HepG2 (cell line): ENCODE results near the gene ABTB2. TPM values are rescaled to one million over a fixed set of nuclear protein-coding genes. Genes with fewer than 3 reads are reported as not detected.
A peak's percentile ranks its signal among the peaks of the same experiment; 100 is the strongest.

Source experiments
- ATAC-seq: fragments of 200-7000 bp; cut with Tn5 transposase; 3 replicates; pipeline ENCODE4 v1.9.1; 2020; ENCODE audit warnings: mild to moderate bottlenecking, moderate library complexity
- BruUV-seq: library from RNA; stranded (reverse); fragments of 400-500 nt; replicated peaks from 2 replicates; lab custom pipeline; 2021; lab: Mats Ljungman, UMichigan
- CTCF ChIA-PET: fragments of 300-600 bp; formaldehyde crosslinking; extraction: SDS; loops from one replicate; lab custom pipeline; 2021; ENCODE audit warnings: low total read pairs, inconsistent platforms, low intra/inter-chr PET ratio; lab: Yijun Ruan, JAX
- POLR2A ChIA-PET: fragments of 350-600 bp; sonication (Branson Sonifier 250); formaldehyde crosslinking; loops from one replicate; lab custom pipeline; 2020; ENCODE audit warnings: antibody characterized with exemption, inconsistent platforms; lab: Yijun Ruan, JAX
- DNase-seq: peaks from one replicate; pipeline ENCODE4 v3.0.0-alpha.2; 2015; ENCODE audit warnings: low spot score
- FAIRE-seq: peaks from 3 replicates; lab custom pipeline; 2011; peaks lifted over from hg19 to GRCh38; lab: Jason Lieb, UNC
- H2AFZ ChIP-seq: one replicate; pipeline ENCODE4 v1.6.1; 2011; ENCODE audit warnings: low read length, inconsistent platforms
- H3K27ac ChIP-seq: fragments of 300-600 bp; 3 replicates; pipeline ENCODE4 v1.8.0; 2011; ENCODE audit warnings: mixed run types, mild to moderate bottlenecking, mixed read lengths, low read length, inconsistent platforms; ENCODE audit not compliant: insufficient read depth; ENCODE audit errors: extremely low read length
- H3K27me3 ChIP-seq, 2 experiments: fragments of 200-600 bp in 1 of 2; 2 replicates in 1 of 2; 3 replicates in 1 of 2; pipeline versions ENCODE4 v1.6.0 to v1.8.0; 2011; ENCODE audit warnings: low read length in 2 of 2, mild to moderate bottlenecking in 2 of 2, moderate library complexity in 2 of 2, inconsistent platforms in 1 of 2; ENCODE audit not compliant: insufficient read depth in 2 of 2, control insufficient read depth in 1 of 2
- H3K36me3 ChIP-seq, 2 experiments: fragments of 200-600 bp in 1 of 2; replicated peaks in 1 of 2; 2 replicates in 1 of 2; 3 replicates in 1 of 2; pipeline versions ENCODE4 v1.5.1 to v1.8.0; 2011; ENCODE audit warnings: low read length in 2 of 2, inconsistent platforms in 1 of 2; ENCODE audit not compliant: insufficient read depth in 2 of 2, control insufficient read depth in 1 of 2
- H3K4me1 ChIP-seq: 2 replicates; pipeline ENCODE4 v1.5.1; 2012; ENCODE audit warnings: low read length, inconsistent platforms; ENCODE audit not compliant: insufficient read depth
- H3K4me2 ChIP-seq: 2 replicates; pipeline ENCODE4 v1.6.0; 2011; ENCODE audit warnings: low read depth, low read length, inconsistent platforms
- H3K4me3 ChIP-seq, 3 experiments: fragments of 200-600 bp in 1 of 3; sonication (generic), shearing (Covaris generic) in 1 of 3; replicated peaks in 1 of 3; 2 replicates each; pipeline ENCODE4 v1.5.1; 2011 to 2016; ENCODE audit warnings: low read length in 3 of 3, inconsistent platforms in 2 of 3, low read depth in 2 of 3, mild to moderate bottlenecking in 2 of 3, control low read depth in 1 of 3, mixed read lengths in 1 of 3; ENCODE audit not compliant: insufficient read depth in 1 of 3
- H3K79me2 ChIP-seq: one replicate; pipeline ENCODE4 v1.6.1; 2011; ENCODE audit warnings: low read length, inconsistent platforms; ENCODE audit not compliant: insufficient read depth
- H3K9ac ChIP-seq: 2 replicates; pipeline ENCODE4 v1.6.0; 2011; ENCODE audit warnings: mild to moderate bottlenecking, low read depth, low read length, inconsistent platforms; ENCODE audit not compliant: insufficient read depth
- H3K9me3 ChIP-seq: 2 replicates; pipeline ENCODE4 v1.5.1; 2012; ENCODE audit warnings: mild to moderate bottlenecking, low read length
- H4K20me1 ChIP-seq: 2 replicates; pipeline ENCODE4 v1.6.0; 2011; ENCODE audit warnings: inconsistent platforms, mild to moderate bottlenecking, low read length, moderate library complexity; ENCODE audit not compliant: insufficient read depth
- ATF7 ChIP-seq, 2 experiments: fragments of 450-650 bp in 1 of 2; sonication (generic) in 1 of 2; formaldehyde crosslinking in 1 of 2; IDR thresholded peaks; 2 replicates each; pipeline versions ENCODE4 v1.4.0 to v1.6.1; 2016 to 2020; ENCODE audit warnings: antibody characterized with exemption in 1 of 2, mild to moderate bottlenecking in 1 of 2, missing genetic modification reagents in 1 of 2
- ETV5 ChIP-seq: IDR thresholded peaks from 2 replicates; pipeline ENCODE4 v1.6.1; 2018; ENCODE audit warnings: missing biosample characterization, missing genetic modification reagents, inconsistent platforms, borderline replicate concordance
- FOXJ3 ChIP-seq: sonication (generic); formaldehyde crosslinking; IDR thresholded peaks from 2 replicates; pipeline ENCODE4 v1.4.0; 2020; ENCODE audit warnings: missing genetic modification reagents, mild to moderate bottlenecking, borderline replicate concordance
- FOXP1 ChIP-seq, 2 experiments: fragments of 450-650 bp in 1 of 2; IDR thresholded peaks; 2 replicates each; pipeline ENCODE4 v1.6.1; 2017 to 2018; ENCODE audit warnings: antibody characterized with exemption in 1 of 2
- GTF2F1 ChIP-seq: fragments of 150-350 bp; IDR thresholded peaks from 2 replicates; pipeline ENCODE4 v1.6.1; 2014; ENCODE audit warnings: low read length
- HNF4G ChIP-seq, 2 experiments: sonication (generic) in 1 of 2; formaldehyde crosslinking in 1 of 2; IDR thresholded peaks; 2 replicates each; pipeline versions ENCODE4 v1.4.0 to v1.6.1; 2011 to 2020; ENCODE audit warnings: borderline replicate concordance in 2 of 2, low read depth in 2 of 2, mild to moderate bottlenecking in 2 of 2, low read length in 1 of 2, missing genetic modification reagents in 1 of 2, moderate library complexity in 1 of 2
- HNRNPL ChIP-seq: fragments of 200-400 bp; formaldehyde crosslinking; IDR thresholded peaks from 2 replicates; pipeline ENCODE4 v1.6.1; 2017; ENCODE audit warnings: mild to moderate bottlenecking, low read depth, low read length
- KDM2A ChIP-seq: sonication (generic); formaldehyde crosslinking; IDR thresholded peaks from 2 replicates; pipeline ENCODE4 v1.4.0; 2020; ENCODE audit warnings: low read depth, missing genetic modification reagents, borderline replicate concordance
- MED1 ChIP-seq: sonication (generic); formaldehyde crosslinking; IDR thresholded peaks from 2 replicates; pipeline ENCODE4 v1.4.0; 2020; ENCODE audit warnings: missing genetic modification reagents
- PHF21A ChIP-seq: sonication (generic); formaldehyde crosslinking; IDR thresholded peaks from 2 replicates; pipeline ENCODE4 v1.5.0; 2020; ENCODE audit warnings: mild to moderate bottlenecking, missing genetic modification reagents
- TBL1XR1 ChIP-seq: fragments of 150-350 bp; IDR thresholded peaks from 2 replicates; pipeline ENCODE4 v1.6.1; 2014; ENCODE audit warnings: borderline replicate concordance, low read length; ENCODE audit not compliant: partially characterized antibody
- ZMAT3 ChIP-seq: sonication (generic); formaldehyde crosslinking; conservative IDR thresholded peaks from 2 replicates; pipeline ENCODE4 v1.7.0; 2021; ENCODE audit warnings: missing genetic modification reagents
- ZNF317 ChIP-seq: sonication (generic); formaldehyde crosslinking; IDR thresholded peaks from 2 replicates; pipeline ENCODE4 v1.5.0; 2020; ENCODE audit warnings: mild to moderate bottlenecking, missing genetic modification reagents
- ZNF713 ChIP-seq: sonication (generic); formaldehyde crosslinking; IDR thresholded peaks from 2 replicates; pipeline ENCODE4 v1.4.0; 2020; ENCODE audit warnings: mild to moderate bottlenecking, missing genetic modification reagents
- ZNF777 ChIP-seq: sonication (generic); formaldehyde crosslinking; IDR thresholded peaks from 2 replicates; pipeline ENCODE4 v1.4.0; 2020; ENCODE audit warnings: missing genetic modification reagents
- ZNF816 ChIP-seq: sonication (generic); formaldehyde crosslinking; IDR thresholded peaks from 2 replicates; pipeline ENCODE4 v1.8.0; 2022; ENCODE audit warnings: missing genetic modification reagents, mild to moderate bottlenecking, borderline replicate concordance
- WGBS: methylation state at CpG from one replicate; pipeline ENCODE4 v1.1.6; 2017; ENCODE audit warnings: low lambda C conversion rate; 5-methylcytosine and 5-hydroxymethylcytosine counted together
- in situ Hi-C: cut with HindIII; loops from 2 replicates; pipeline ENCODE4 v1.10.0; 2017; ENCODE audit warnings: low pct_unique_long_range_greater_than_20kb; ENCODE audit not compliant: extremely low pct_ligation_motif_present
- intact Hi-C: fragments of 100-400 bp; cut with micrococcal nuclease; formaldehyde crosslinking; loops from one replicate; pipeline ENCODE4 v1.10.0; 2022; ENCODE audit not compliant: unreplicated experiment
- polyA plus RNA-seq, 8 experiments: library from polyadenylated mRNA; depleted of rRNA in 3 of 8; stranded (reverse) in 7 of 8; unstranded in 1 of 8; fragments of >200 nt; fragmentation: Illumina TruSeq in 4 of 8; extraction: Trizol in 4 of 8; gene quantifications; 2 replicates each; pipeline versions ENCODE4 v1.2.1 to v1.2.3, GENCODE V29; 2011 to 2016; ENCODE audit warnings: low read depth in 4 of 8, missing spikeins in 1 of 8, mixed read lengths in 1 of 8; ENCODE audit not compliant: insufficient read depth in 1 of 8
- total RNA-seq, 5 experiments: library from RNA; depleted of rRNA; stranded (reverse); fragments of >200 nt; fragmentation: Illumina TruSeq; extraction: Trizol; gene quantifications; 2 replicates each; pipeline ENCODE4 v1.2.3, GENCODE V29; 2016; ENCODE audit warnings: low read depth in 1 of 5
- TF ChIP-seq, protein P1 (sequence below): sonication (generic); formaldehyde crosslinking; IDR thresholded peaks from 2 replicates; pipeline ENCODE4 v1.9.0; 2022; ENCODE audit warnings: missing genetic modification reagents, mild to moderate bottlenecking, borderline replicate concordance
- TF ChIP-seq, protein P2 (sequence below): fragments of 450-650 bp; IDR thresholded peaks from 2 replicates; pipeline ENCODE4 v1.6.1; 2017; ENCODE audit warnings: mild to moderate bottlenecking
- TF ChIP-seq, protein P3 (sequence below): sonication (generic); formaldehyde crosslinking; IDR thresholded peaks from 2 replicates; pipeline ENCODE4 v1.4.0; 2020; ENCODE audit warnings: missing genetic modification reagents

Gene ABTB2
- total and polyA plus RNA-seq, 2 of the 13 experiments (the other 11 are each of a cell fraction or from before 2014, with no cell fraction given), result 5.1 to 15.4 TPM

DNA sequence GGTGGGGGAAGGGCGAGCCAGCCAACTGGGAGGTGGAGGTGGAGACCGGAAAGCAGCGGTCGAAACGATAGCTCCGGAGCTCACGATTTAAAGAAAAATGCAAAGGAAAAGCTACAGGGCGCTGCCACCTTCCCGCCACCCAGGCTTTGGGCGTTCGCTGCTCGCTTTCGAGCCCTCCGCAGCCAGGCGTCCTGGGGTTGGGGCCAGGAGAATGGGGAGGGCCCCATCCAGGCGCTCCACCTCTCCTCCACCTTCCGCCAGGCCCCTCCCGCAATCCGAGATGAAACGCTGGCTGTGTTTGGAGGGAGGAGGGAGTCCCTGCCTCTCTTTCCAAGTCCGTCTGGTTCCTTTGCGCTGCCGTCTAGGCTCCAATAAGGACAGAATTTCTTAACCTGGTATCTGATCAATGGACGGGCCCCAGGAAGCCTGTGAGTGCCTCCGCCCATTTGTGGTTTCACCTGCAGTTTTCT, 483 bp upstream of the ABTB2 start:
- ChIA-PET POLR2A (interaction anchor here (1.0 to 3.9 kb wide), 22 partner anchors 11 to 557 kb away, joined by 3 to 81 read pairs (median 6); partner anchors contain the start of genes CAT and NAT10), CTCF (interaction anchor here (0.5 to 3.7 kb wide), 8 partner anchors 13 to 996 kb away, joined by 3 to 169 read pairs (median 9); no protein-coding TSS in a partner anchor)
- FAIRE-seq, result no peak
- H3K79me2 ChIP-seq, result peaks cover 40% of the 10 kb centered on the region
- H3K4me2 ChIP-seq, result peak overlapping the region; percentile 99
- H2AFZ ChIP-seq, result no peak overlapping the region
- WGBS, result 2% methylated on average over 13 of the region's 25 CpGs
- peaks cover 55% of the 10 kb centered on the region for H3K4me1 ChIP-seq
- peak; percentile 63 for ATAC-seq
- H4K20me1 ChIP-seq, result peaks cover 25% of the 10 kb centered on the region
- H3K27ac ChIP-seq, result peak overlapping the region; percentile 83
- H3K4me3 ChIP-seq, result peak overlapping the region; percentile 70 to 85 (median 75)
- BruUV-seq, result no TSS peak
- DNase-seq, result peak; percentile 75
- intact Hi-C loops, result loop anchor here (2.0 to 5.0 kb wide), 4 partner anchors 41 to 361 kb away; partner anchors contain the start of gene CAT
- in situ Hi-C loops, result loop anchor here (5.0 to 25.0 kb wide), 3 partner anchors 181 to 1029 kb away; no protein-coding TSS in a partner anchor
- no peaks in the 10 kb centered on the region for H3K9me3 ChIP-seq
- no peaks in the 10 kb centered on the region; a peak in 1 of 5 replicates for H3K36me3 ChIP-seq
- H3K27me3 ChIP-seq, result no peaks in the 10 kb centered on the region; a peak in 1 of 5 replicates
- peak overlapping the region; percentile 65 for H3K9ac ChIP-seq
- TF ChIP-seq MED1 (no peak), FOXJ3 (CRISPR knock-in tag) (no peak), ETV5 (CRISPR knock-in tag) (peak; percentile 43; the same call in 1 of the 2 replicates), ZNF317 (CRISPR knock-in tag) (0 out of 2 replicates have a peak, but pooled peaks have one; percentile 6), FOXP1 (IDR thresholded peaks at IDR 0.05) (no peak), FOXP1 (CRISPR knock-in tag; IDR thresholded peaks at IDR 0.05) (no peak), PHF21A (CRISPR knock-in tag) (no peak), ZMAT3 (CRISPR knock-in tag) (no peak), TBL1XR1 (no peak), ZNF816 (CRISPR knock-in tag) (no peak), HNF4G (IDR thresholded peaks at IDR 0.05; ENCODE audit: borderline replicate concordance, low read depth, low read length) (peak; percentile 22; the same call in 1 of the 2 replicates), HNF4G (CRISPR knock-in tag; IDR thresholded peaks at IDR 0.05; ENCODE audit: borderline replicate concordance, low read depth) (no peak), HNRNPL (0 out of 2 replicates have a peak, but pooled peaks have one; percentile 59), GTF2F1 (no peak), ZNF777 (CRISPR knock-in tag) (peak; percentile 96), ATF7 (IDR thresholded peaks at IDR 0.05) (no peak), ATF7 (CRISPR knock-in tag; IDR thresholded peaks at IDR 0.05) (no peak), KDM2A (CRISPR knock-in tag) (no peak), ZNF713 (CRISPR knock-in tag) (no peak)
- TF ChIP-seq, protein P1, sequence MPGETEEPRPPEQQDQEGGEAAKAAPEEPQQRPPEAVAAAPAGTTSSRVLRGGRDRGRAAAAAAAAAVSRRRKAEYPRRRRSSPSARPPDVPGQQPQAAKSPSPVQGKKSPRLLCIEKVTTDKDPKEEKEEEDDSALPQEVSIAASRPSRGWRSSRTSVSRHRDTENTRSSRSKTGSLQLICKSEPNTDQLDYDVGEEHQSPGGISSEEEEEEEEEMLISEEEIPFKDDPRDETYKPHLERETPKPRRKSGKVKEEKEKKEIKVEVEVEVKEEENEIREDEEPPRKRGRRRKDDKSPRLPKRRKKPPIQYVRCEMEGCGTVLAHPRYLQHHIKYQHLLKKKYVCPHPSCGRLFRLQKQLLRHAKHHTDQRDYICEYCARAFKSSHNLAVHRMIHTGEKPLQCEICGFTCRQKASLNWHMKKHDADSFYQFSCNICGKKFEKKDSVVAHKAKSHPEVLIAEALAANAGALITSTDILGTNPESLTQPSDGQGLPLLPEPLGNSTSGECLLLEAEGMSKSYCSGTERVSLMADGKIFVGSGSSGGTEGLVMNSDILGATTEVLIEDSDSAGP (CRISPR knock-in tag), result peak; percentile 64
- TF ChIP-seq, protein P2, sequence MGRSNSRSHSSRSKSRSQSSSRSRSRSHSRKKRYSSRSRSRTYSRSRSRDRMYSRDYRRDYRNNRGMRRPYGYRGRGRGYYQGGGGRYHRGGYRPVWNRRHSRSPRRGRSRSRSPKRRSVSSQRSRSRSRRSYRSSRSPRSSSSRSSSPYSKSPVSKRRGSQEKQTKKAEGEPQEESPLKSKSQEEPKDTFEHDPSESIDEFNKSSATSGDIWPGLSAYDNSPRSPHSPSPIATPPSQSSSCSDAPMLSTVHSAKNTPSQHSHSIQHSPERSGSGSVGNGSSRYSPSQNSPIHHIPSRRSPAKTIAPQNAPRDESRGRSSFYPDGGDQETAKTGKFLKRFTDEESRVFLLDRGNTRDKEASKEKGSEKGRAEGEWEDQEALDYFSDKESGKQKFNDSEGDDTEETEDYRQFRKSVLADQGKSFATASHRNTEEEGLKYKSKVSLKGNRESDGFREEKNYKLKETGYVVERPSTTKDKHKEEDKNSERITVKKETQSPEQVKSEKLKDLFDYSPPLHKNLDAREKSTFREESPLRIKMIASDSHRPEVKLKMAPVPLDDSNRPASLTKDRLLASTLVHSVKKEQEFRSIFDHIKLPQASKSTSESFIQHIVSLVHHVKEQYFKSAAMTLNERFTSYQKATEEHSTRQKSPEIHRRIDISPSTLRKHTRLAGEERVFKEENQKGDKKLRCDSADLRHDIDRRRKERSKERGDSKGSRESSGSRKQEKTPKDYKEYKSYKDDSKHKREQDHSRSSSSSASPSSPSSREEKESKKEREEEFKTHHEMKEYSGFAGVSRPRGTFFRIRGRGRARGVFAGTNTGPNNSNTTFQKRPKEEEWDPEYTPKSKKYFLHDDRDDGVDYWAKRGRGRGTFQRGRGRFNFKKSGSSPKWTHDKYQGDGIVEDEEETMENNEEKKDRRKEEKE, result no peak
- TF ChIP-seq, protein P3, sequence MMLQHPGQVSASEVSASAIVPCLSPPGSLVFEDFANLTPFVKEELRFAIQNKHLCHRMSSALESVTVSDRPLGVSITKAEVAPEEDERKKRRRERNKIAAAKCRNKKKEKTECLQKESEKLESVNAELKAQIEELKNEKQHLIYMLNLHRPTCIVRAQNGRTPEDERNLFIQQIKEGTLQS (CRISPR knock-in tag), result no peak
